ENCODE measurements around the gene SVOPL.

Gene SVOPL

DNA sequence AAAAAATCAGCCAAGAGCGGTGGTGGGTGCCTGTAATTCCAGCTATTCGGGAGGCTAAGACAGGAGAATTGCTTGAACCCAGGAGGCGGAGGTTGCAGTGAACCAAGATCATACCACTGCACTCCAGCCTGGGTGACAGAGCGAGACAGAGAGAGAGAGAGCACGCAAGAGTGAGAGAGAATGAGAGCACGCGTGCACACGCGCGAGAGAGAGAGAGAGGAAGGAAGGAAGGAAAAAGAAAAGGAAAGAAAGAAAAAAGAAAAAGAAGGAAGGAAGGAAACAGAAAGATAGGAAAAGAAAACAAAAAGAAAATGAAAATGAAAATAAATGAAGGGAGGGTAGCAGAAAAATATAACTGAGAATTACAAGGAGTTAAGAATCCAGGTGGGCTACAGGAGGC, 82.7 kb downstream of the SVOPL start:
- TF ChIP-seq GATA3 (IDR thresholded peaks at IDR 0.05; ENCODE audit: low read depth, low read length) (no peak), GATA2 (IDR thresholded peaks at IDR 0.05; ENCODE audit: low read depth, low read length) (no peak)

DNA sequence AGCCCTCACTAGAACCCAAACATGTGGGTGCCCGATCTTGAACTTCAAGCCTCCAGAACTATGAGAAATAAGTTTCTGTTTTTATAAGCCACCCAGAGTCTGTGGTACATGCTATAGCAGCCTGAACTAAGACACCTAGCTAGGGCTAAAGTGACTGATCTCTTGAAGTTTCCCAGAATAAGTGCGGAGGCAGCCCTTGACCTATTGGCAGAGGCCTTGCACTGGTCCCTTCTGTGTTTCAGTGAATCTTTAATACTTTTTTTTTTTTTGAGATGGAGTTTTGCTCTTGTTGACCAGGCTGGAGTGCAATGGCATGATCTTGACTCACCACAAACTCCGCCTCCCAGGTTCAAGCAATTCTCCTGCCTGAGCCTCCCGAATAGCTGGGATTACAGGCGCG, 85.1 kb downstream of the SVOPL start:
- TF ChIP-seq GATA3 (IDR thresholded peaks at IDR 0.05; ENCODE audit: low read depth, low read length) (no peak), GATA2 (IDR thresholded peaks at IDR 0.05; ENCODE audit: low read depth, low read length) (no peak)

GRCh38 chr7:138613630-138614029, 87.5 kb downstream of the SVOPL start:
- TF ChIP-seq GATA2 (IDR thresholded peaks at IDR 0.05; ENCODE audit: low read depth, low read length) (no peak), GATA3 (IDR thresholded peaks at IDR 0.05; ENCODE audit: low read depth, low read length) (no peak)

- TF ChIP-seq GATA2 (IDR thresholded peaks at IDR 0.05; ENCODE audit: low read depth, low read length) (no peak), GATA3 (IDR thresholded peaks at IDR 0.05; ENCODE audit: low read depth, low read length) (no peak)
Measured at GRCh38 chr7:138610671-138611170, 90.4 kb downstream of the SVOPL start.

- TF ChIP-seq GATA2 (IDR thresholded peaks at IDR 0.05; ENCODE audit: low read depth, low read length) (no peak), GATA3 (IDR thresholded peaks at IDR 0.05; ENCODE audit: low read depth, low read length) (no peak)
Measured at GRCh38 chr7:138608275-138608674, 92.9 kb downstream of the SVOPL start.

GRCh38 chr7:138607216-138608126, 93.7 kb downstream of the SVOPL start:
- TF ChIP-seq GATA2 (IDR thresholded peaks at IDR 0.05; ENCODE audit: low read depth, low read length) (no peak), GATA3 (IDR thresholded peaks at IDR 0.05; ENCODE audit: low read depth, low read length) (no peak)

DNA sequence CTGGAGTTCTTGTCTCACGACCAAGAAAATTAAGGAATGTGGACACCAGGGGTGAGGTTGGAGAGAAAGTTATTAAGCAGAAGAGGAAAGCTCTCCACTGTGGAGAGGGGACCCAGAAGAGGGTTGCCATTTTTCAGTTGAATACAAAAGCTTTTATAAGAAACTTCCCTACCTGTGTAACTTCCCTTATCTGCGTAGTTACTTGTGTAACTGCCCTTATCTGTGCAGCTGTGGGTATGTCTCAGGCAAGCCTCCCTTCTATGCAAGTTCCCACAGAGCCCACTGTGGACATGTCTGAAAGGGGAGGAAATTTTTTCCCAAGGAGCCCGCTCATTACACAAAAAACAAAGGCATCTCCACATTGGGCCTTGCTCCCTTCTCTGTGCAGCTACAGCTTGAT, 94.9 kb downstream of the SVOPL start:
- TF ChIP-seq GATA3 (IDR thresholded peaks at IDR 0.05; ENCODE audit: low read depth, low read length) (no peak), GATA2 (IDR thresholded peaks at IDR 0.05; ENCODE audit: low read depth, low read length) (no peak)

- TF ChIP-seq GATA2 (IDR thresholded peaks at IDR 0.05; ENCODE audit: low read depth, low read length), result no peak
- TF ChIP-seq GATA3 (IDR thresholded peaks at IDR 0.05; ENCODE audit: low read depth, low read length), result no peak
Measured at GRCh38 chr7:138603549-138604318, 97.4 kb downstream of the SVOPL start.

DNA sequence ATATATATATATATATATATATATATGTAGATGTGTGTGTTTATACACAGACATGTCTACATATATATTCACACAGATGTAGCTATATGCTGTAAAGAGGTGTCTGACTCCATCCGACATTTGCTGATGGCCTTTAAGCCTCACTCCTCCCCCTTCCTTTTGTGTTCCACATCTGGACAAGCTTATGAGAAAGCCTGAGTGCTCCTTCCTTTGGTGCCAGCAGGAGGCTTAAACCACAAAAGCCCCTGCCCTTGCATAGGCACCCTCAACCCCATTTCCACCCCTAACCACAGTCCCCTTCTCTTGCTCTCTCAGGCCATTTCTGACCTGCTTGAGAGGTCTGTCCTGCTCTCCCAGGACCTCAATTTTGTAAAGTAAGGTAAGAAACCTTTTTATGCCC, 98.7 kb downstream of the SVOPL start:
- TF ChIP-seq GATA2 (IDR thresholded peaks at IDR 0.05; ENCODE audit: low read depth, low read length), result no peak
- no peak for TF ChIP-seq GATA3 (IDR thresholded peaks at IDR 0.05; ENCODE audit: low read depth, low read length)

- TF ChIP-seq GATA3 (IDR thresholded peaks at IDR 0.05; ENCODE audit: low read depth, low read length), result no peak
- TF ChIP-seq GATA2 (IDR thresholded peaks at IDR 0.05; ENCODE audit: low read depth, low read length), result no peak
Measured at GRCh38 chr7:138595454-138595853, 105.7 kb downstream of the SVOPL start.

GRCh38 chr7:138590154-138590553, 111.0 kb downstream of the SVOPL start:
- TF ChIP-seq GATA2 (IDR thresholded peaks at IDR 0.05; ENCODE audit: low read depth, low read length) (no peak), GATA3 (IDR thresholded peaks at IDR 0.05; ENCODE audit: low read depth, low read length) (no peak)

DNA sequence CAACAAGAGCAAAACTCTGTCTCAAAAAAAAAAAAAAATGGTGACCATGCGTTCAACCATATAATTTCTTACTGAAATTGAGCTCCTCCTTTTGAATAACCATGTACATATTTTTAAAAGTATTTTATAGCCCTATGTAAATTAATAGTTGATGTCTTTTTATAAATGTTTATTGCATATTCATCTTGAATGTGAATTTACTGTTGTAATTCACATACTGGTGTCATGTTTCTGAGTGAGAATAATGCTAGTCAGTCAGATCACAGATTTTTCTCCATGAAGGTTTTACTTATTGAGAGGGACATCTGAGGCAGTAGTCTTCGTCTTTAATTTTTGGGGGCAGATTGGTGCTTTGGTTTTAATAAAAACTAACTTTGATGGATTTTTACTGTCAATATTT, 112.2 kb downstream of the SVOPL start:
- no peak for TF ChIP-seq GATA3 (IDR thresholded peaks at IDR 0.05; ENCODE audit: low read depth, low read length)
- TF ChIP-seq GATA2 (IDR thresholded peaks at IDR 0.05; ENCODE audit: low read depth, low read length), result no peak

GRCh38 chr7:138587485-138587884, 113.7 kb downstream of the SVOPL start:
- no peak for TF ChIP-seq GATA2 (IDR thresholded peaks at IDR 0.05; ENCODE audit: low read depth, low read length)
- no peak for TF ChIP-seq GATA3 (IDR thresholded peaks at IDR 0.05; ENCODE audit: low read depth, low read length)

DNA sequence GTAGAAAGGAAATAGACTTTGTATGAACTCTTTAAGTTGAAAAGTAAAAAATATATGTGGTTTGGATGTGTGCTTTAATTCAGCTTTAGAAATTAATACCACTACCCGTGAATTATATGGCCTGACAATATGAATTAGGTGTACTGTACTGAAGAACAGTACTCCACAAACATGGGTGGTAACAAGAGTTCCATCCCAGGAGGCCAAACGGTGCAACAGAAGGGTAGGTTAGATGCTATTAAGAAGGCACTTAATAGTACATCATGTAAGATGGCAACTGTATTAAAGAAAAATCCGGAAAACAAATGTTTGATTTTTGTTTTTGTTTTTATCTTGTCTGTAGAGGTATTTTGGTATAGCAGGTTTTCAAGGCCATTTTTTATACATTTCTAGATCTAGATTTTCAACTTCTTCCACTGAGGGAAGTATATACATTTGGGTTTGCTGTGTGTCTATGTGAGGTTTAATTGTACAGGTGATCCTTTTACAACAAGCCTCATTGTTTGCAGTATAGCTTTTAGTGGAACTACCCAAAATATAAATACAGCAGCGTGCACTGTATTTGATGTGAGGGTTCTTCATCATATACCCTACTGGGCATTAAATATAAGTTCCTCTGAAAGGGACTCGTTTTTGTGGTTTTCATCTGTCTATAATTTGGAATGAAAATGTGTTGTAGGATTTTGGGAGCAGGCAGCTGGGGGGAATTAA, 115.7 kb downstream of the SVOPL start:
- no peak for TF ChIP-seq GATA3 (IDR thresholded peaks at IDR 0.05; ENCODE audit: low read depth, low read length)
- no peak for TF ChIP-seq GATA2 (IDR thresholded peaks at IDR 0.05; ENCODE audit: low read depth, low read length)
